Endothelial cell of umbilical vein (primary cell): ENCODE results near the gene PLA2G4F. TPM values are rescaled to one million over a fixed set of nuclear protein-coding genes. Genes with fewer than 3 reads are reported as not detected.

Experiments
- BruUV-seq: library from RNA; stranded (reverse); fragments of 400-500 nt; replicated peaks from 2 replicates; lab custom pipeline; 2021; lab: Mats Ljungman, UMichigan
- CTCF ChIA-PET: fragments of 300-600, 350-600 bp; sonication (Branson Sonifier 250); formaldehyde crosslinking; loops from one replicate; lab custom pipeline; 2021; ENCODE audit warnings: antibody characterized with exemption, inconsistent platforms; lab: Charles Lee
- POLR2A ChIA-PET: fragments of 300-600, 350-600 bp; sonication (Branson Sonifier 250); formaldehyde crosslinking; loops from one replicate; lab custom pipeline; 2021; ENCODE audit warnings: antibody characterized with exemption, inconsistent platforms; lab: Charles Lee
- DNase-seq: peaks from one replicate; pipeline ENCODE4 v3.0.0-alpha.2; 2011; ENCODE audit warnings: low read depth, low spot score
- FAIRE-seq: peaks from 2 replicates; lab custom pipeline; 2011; peaks lifted over from hg19 to GRCh38; lab: Jason Lieb, UNC
- H2AFZ ChIP-seq: 2 replicates; pipeline ENCODE4 v1.6.0; 2012; ENCODE audit warnings: low read depth, low read length, control low read depth, inconsistent platforms
- H3K27ac ChIP-seq: 2 replicates; pipeline ENCODE4 v1.5.1; 2011; ENCODE audit warnings: low read depth, mild to moderate bottlenecking, control low read depth, low read length, moderate library complexity; ENCODE audit not compliant: insufficient read depth
- H3K27me3 ChIP-seq, 2 experiments: 2 replicates each; pipeline versions ENCODE4 v1.6.0 to v1.6.1; 2011; ENCODE audit warnings: low read length in 2 of 2, mixed read lengths in 1 of 2; ENCODE audit not compliant: control insufficient read depth in 2 of 2, insufficient read depth in 2 of 2
- H3K36me3 ChIP-seq, 2 experiments: 2 replicates in 1 of 2; 3 replicates in 1 of 2; pipeline ENCODE4 v1.5.1; 2011; ENCODE audit warnings: low read length in 2 of 2, mild to moderate bottlenecking in 1 of 2, moderate library complexity in 1 of 2; ENCODE audit not compliant: control insufficient read depth in 2 of 2, insufficient read depth in 2 of 2; ENCODE audit errors: extremely low read depth in 1 of 2
- H3K4me1 ChIP-seq: 3 replicates; pipeline ENCODE4 v1.5.1; 2011; ENCODE audit warnings: mild to moderate bottlenecking, low read length; ENCODE audit not compliant: control insufficient read depth, insufficient read depth; ENCODE audit errors: extremely low read depth
- H3K4me2 ChIP-seq: 2 replicates; pipeline ENCODE4 v1.6.1; 2011; ENCODE audit warnings: low read length, control low read depth, mixed read lengths; ENCODE audit not compliant: insufficient read depth
- H3K4me3 ChIP-seq, 3 experiments: fragments of 200-600 bp in 1 of 3; sonication (generic), shearing (Covaris generic) in 1 of 3; replicated peaks in 1 of 3; 2 replicates each; pipeline ENCODE4 v1.5.1; 2011 to 2016; ENCODE audit warnings: control low read depth in 3 of 3, low read length in 3 of 3, mild to moderate bottlenecking in 2 of 3, inconsistent platforms in 1 of 3, low read depth in 1 of 3, moderate library complexity in 1 of 3; ENCODE audit not compliant: insufficient read depth in 1 of 3
- H3K79me2 ChIP-seq: 2 replicates; pipeline ENCODE4 v1.6.0; 2012; ENCODE audit warnings: low read length, inconsistent platforms; ENCODE audit not compliant: control insufficient read depth, insufficient read depth
- H3K9ac ChIP-seq: replicated peaks from 2 replicates; pipeline ENCODE3; 2011; ENCODE audit warnings: low read length, control low read depth; ENCODE audit not compliant: insufficient read depth; ENCODE audit errors: extremely low read depth
- H3K9me1 ChIP-seq: replicated peaks from 3 replicates; pipeline ENCODE4 v1.6.0; 2011; ENCODE audit warnings: mild to moderate bottlenecking, low read length; ENCODE audit not compliant: control insufficient read depth, insufficient read depth; ENCODE audit errors: extremely low read depth
- H3K9me3 ChIP-seq: replicated peaks from 2 replicates; pipeline ENCODE4 v1.5.1; 2012; ENCODE audit warnings: low read length, inconsistent platforms; ENCODE audit not compliant: control insufficient read depth, insufficient read depth
- H4K20me1 ChIP-seq: replicated peaks from 2 replicates; pipeline ENCODE3; 2011; ENCODE audit warnings: mild to moderate bottlenecking, low read length; ENCODE audit not compliant: control insufficient read depth, insufficient read depth; ENCODE audit errors: extremely low read depth
- EZH2 ChIP-seq: IDR thresholded peaks from 2 replicates; pipeline ENCODE4 v1.6.1; 2012; ENCODE audit warnings: borderline replicate concordance, low read depth, mild to moderate bottlenecking, moderate library complexity, low read length, inconsistent platforms; ENCODE audit not compliant: severe bottlenecking
- FOS ChIP-seq: IDR thresholded peaks from 2 replicates; pipeline ENCODE4 v1.6.1; 2011; ENCODE audit warnings: mild to moderate bottlenecking, low read length, moderate library complexity, borderline replicate concordance; ENCODE audit not compliant: insufficient read depth
- GATA2 ChIP-seq: IDR thresholded peaks from 2 replicates; pipeline ENCODE4 v1.7.0; 2011; ENCODE audit warnings: low read depth, mild to moderate bottlenecking, moderate library complexity, mixed read lengths, low read length; ENCODE audit not compliant: insufficient read length, insufficient read depth
- JUN ChIP-seq: IDR thresholded peaks from 2 replicates; pipeline ENCODE4 v1.6.1; 2011; ENCODE audit warnings: borderline replicate concordance, low read depth; ENCODE audit not compliant: insufficient read length, insufficient read depth
- MYC ChIP-seq: IDR thresholded peaks from one replicate; pipeline ENCODE4 v1.6.1; 2011; ENCODE audit warnings: mild to moderate bottlenecking, low read depth, low read length
- POLR2A ChIP-seq: IDR thresholded peaks from 2 replicates; pipeline ENCODE4 v1.6.1; 2012; ENCODE audit warnings: low read depth, mild to moderate bottlenecking, control low read depth, low read length
- POLR2AphosphoS5 ChIP-seq: IDR thresholded peaks from 2 replicates; pipeline ENCODE4 v1.6.1; 2012; ENCODE audit warnings: low read depth, mild to moderate bottlenecking, control low read depth, low read length, moderate library complexity; ENCODE audit not compliant: insufficient read depth
- dilution Hi-C: fragments of 300-500 bp; cut with MboI; formaldehyde crosslinking; loops from one replicate; pipeline ENCODE4 v1.15.0; 2019; ENCODE audit warnings: low sequenced_read_pairs; ENCODE audit not compliant: extremely low pct_ligation_motif_present
- intact Hi-C: fragments of 100-400 bp; cut with micrococcal nuclease; formaldehyde crosslinking; loops from one replicate; pipeline ENCODE4 v1.10.0; 2022
- polyA plus RNA-seq, 4 experiments: library from polyadenylated mRNA; depleted of rRNA in 3 of 4; stranded (reverse) in 3 of 4; unstranded in 1 of 4; fragments of >200 nt; gene quantifications; 2 replicates each; pipeline versions ENCODE4 v1.2.1 to v1.2.3, GENCODE V29; 2011 to 2012; ENCODE audit warnings: missing spikeins in 1 of 4
- total RNA-seq: library from RNA; stranded (reverse); gene quantifications from 2 replicates; pipeline ENCODE4 v1.2.3, GENCODE V29; 2021
- TF ChIP-seq, protein P1 (sequence below): IDR thresholded peaks from 2 replicates; pipeline ENCODE4 v1.6.1; 2011; ENCODE audit not compliant: insufficient read depth, insufficient read length
- TF ChIP-seq, protein P2 (sequence below), 2 donors: IDR thresholded peaks; 1 replicate in 1 of 2; 2 replicates in 1 of 2; pipeline ENCODE4 v1.5.1; 2011; ENCODE audit warnings: low read length in 2 of 2, mild to moderate bottlenecking in 2 of 2, moderate library complexity in 2 of 2, control low read depth in 1 of 2, inconsistent platforms in 1 of 2, low read depth in 1 of 2; ENCODE audit not compliant: insufficient read depth in 1 of 2; ENCODE audit errors: extremely low read depth in 1 of 2

PLA2G4F gene
- total and polyA plus RNA-seq, 2 donors (not counting 3 experiments of a cell fraction or from before 2014, with no cell fraction given): not detected

DNA sequence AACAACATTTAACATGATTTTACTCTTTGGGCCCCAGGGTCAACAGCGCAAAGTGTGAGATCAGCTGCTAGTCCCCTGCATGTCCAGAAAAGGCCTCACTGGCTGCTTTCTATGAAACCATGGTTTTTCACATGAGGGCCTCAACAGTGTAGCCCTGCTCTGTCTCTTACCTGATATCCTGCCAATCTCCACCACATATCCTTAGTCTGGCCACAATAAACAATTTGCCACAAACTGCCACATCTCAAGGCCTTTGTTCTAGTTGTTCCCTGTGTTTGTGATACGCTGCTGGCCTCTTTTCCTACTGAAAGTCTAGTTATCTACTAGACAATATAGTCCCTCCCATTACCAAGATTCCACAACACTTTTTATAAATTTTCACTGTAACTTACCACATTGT is 33.9 kb upstream of the PLA2G4F start:
- no TSS peak for BruUV-seq
- CTCF ChIA-PET: no interaction called here
- Histone ChIP-seq H3K27ac (no peak overlapping the region), H3K4me3 (no peak overlapping the region), H3K9me3 (no peaks in the 10 kb centered on the region), H2AFZ (no peak overlapping the region), H3K36me3 (peaks cover 4 to 13% of the 10 kb centered on the region in 2 experiments), H3K79me2 (peaks cover 2% of the 10 kb centered on the region), H3K9me1 (no peaks in the 10 kb centered on the region), H3K4me1 (no peaks in the 10 kb centered on the region), H4K20me1 (no peaks in the 10 kb centered on the region), H3K4me2 (no peak overlapping the region), H3K9ac (no peak overlapping the region), H3K27me3 (no peaks in the 10 kb centered on the region)
- FAIRE-seq (no peak), DNase-seq (no peak)
- TF ChIP-seq MYC: no peak
- TF ChIP-seq POLR2A: no peak
- no peak for TF ChIP-seq GATA2
- TF ChIP-seq, protein P1, sequence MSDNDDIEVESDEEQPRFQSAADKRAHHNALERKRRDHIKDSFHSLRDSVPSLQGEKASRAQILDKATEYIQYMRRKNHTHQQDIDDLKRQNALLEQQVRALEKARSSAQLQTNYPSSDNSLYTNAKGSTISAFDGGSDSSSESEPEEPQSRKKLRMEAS: no peak
- TF ChIP-seq JUN: no peak
- TF ChIP-seq POLR2AphosphoS5: no peak
- TF ChIP-seq EZH2: no peak
- no peak for TF ChIP-seq FOS
- TF ChIP-seq, protein P2, sequence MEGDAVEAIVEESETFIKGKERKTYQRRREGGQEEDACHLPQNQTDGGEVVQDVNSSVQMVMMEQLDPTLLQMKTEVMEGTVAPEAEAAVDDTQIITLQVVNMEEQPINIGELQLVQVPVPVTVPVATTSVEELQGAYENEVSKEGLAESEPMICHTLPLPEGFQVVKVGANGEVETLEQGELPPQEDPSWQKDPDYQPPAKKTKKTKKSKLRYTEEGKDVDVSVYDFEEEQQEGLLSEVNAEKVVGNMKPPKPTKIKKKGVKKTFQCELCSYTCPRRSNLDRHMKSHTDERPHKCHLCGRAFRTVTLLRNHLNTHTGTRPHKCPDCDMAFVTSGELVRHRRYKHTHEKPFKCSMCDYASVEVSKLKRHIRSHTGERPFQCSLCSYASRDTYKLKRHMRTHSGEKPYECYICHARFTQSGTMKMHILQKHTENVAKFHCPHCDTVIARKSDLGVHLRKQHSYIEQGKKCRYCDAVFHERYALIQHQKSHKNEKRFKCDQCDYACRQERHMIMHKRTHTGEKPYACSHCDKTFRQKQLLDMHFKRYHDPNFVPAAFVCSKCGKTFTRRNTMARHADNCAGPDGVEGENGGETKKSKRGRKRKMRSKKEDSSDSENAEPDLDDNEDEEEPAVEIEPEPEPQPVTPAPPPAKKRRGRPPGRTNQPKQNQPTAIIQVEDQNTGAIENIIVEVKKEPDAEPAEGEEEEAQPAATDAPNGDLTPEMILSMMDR (IDR thresholded peaks at IDR 0.05; ENCODE audit: extremely low read depth in 1 of 2, insufficient read depth in 1 of 2, low read depth in 1 of 2, low read length in 2 of 2): no peak
- intact Hi-C loops: no loop called here
- POLR2A ChIA-PET: no interaction called here
- dilution Hi-C loops: no loop called here
